SK-N-SH (cell line): ENCODE data around the gene PAQR3.

Experiments
- CTCF ChIP-seq: fragments of 200-600 bp; sonication (generic); IDR thresholded peaks from 2 replicates; pipeline ENCODE4 v1.6.1; 2017; ENCODE audit warnings: antibody characterized with exemption, mild to moderate bottlenecking, moderate library complexity
- FOXJ3 ChIP-seq: sonication (generic); formaldehyde crosslinking; IDR thresholded peaks from 2 replicates; pipeline ENCODE4 v1.5.1; 2020; ENCODE audit warnings: mild to moderate bottlenecking, missing genetic modification reagents
- FOXM1 ChIP-seq: IDR thresholded peaks from 2 replicates; pipeline ENCODE4 v1.4.0; 2012; ENCODE audit warnings: low read depth, mild to moderate bottlenecking
- MXI1 ChIP-seq: IDR thresholded peaks from 2 replicates; pipeline ENCODE4 v1.6.1; 2012; ENCODE audit warnings: mild to moderate bottlenecking, low read depth, low read length, improper control_type of control experiment
- POLR2AphosphoS5 ChIP-seq: IDR thresholded peaks from 2 replicates; pipeline ENCODE4 v1.6.1; 2012; ENCODE audit warnings: low read depth, low read length
- RAD21 ChIP-seq: IDR thresholded peaks from 2 replicates; pipeline ENCODE4 v1.6.1; 2012; ENCODE audit warnings: mild to moderate bottlenecking, low read length
- RFX5 ChIP-seq: IDR thresholded peaks from 2 replicates; pipeline ENCODE4 v1.6.1; 2012; ENCODE audit warnings: mild to moderate bottlenecking, improper control_type of control experiment, low read length
- TCF12 ChIP-seq: IDR thresholded peaks from 2 replicates; pipeline ENCODE4 v1.4.0; 2012
- TEAD4 ChIP-seq: IDR thresholded peaks from 2 replicates; pipeline ENCODE4 v1.4.0; 2012; ENCODE audit warnings: mild to moderate bottlenecking, borderline replicate concordance; ENCODE audit not compliant: insufficient read depth
- YY1 ChIP-seq: IDR thresholded peaks from 2 replicates; pipeline ENCODE4 v1.4.0; 2012; ENCODE audit warnings: low read depth, mild to moderate bottlenecking
- TF ChIP-seq, protein P1 (sequence below): IDR thresholded peaks from 2 replicates; pipeline ENCODE4 v1.4.0; 2012; ENCODE audit warnings: low read depth
- TF ChIP-seq, protein P2 (sequence below): IDR thresholded peaks from 2 replicates; pipeline ENCODE4 v1.6.1; 2012; ENCODE audit warnings: mild to moderate bottlenecking, low read depth, low read length, moderate library complexity

DNA sequence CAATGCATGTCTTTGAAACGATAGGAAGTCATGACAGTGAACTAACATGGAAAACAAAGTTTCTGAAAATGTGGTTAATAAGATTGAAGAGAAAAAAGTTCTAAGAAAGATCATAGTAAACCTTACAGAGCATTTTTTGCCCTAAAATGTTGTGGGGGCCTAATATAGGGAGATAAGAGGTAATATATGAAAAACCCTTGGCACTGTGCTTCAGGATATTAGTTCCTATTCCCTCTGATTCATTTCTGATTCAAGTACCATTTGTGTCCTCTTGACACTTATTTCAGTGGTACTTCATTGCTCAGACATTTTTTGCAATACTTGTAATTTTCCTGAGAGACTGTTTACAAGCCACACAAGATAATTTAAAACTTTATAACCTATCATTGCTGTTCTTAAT lies 35.1 kb downstream of the PAQR3 start:
- TF ChIP-seq CTCF (no peak), TCF12 (no peak), RFX5 (no peak), FOXM1 (no peak), MXI1 (no peak), TEAD4 (no peak), POLR2AphosphoS5 (no peak), RAD21 (no peak), FOXJ3 (CRISPR knock-in tag) (no peak), YY1 (no peak)
- TF ChIP-seq, protein P1, sequence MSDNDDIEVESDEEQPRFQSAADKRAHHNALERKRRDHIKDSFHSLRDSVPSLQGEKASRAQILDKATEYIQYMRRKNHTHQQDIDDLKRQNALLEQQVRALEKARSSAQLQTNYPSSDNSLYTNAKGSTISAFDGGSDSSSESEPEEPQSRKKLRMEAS, result no peak
- TF ChIP-seq, protein P2, sequence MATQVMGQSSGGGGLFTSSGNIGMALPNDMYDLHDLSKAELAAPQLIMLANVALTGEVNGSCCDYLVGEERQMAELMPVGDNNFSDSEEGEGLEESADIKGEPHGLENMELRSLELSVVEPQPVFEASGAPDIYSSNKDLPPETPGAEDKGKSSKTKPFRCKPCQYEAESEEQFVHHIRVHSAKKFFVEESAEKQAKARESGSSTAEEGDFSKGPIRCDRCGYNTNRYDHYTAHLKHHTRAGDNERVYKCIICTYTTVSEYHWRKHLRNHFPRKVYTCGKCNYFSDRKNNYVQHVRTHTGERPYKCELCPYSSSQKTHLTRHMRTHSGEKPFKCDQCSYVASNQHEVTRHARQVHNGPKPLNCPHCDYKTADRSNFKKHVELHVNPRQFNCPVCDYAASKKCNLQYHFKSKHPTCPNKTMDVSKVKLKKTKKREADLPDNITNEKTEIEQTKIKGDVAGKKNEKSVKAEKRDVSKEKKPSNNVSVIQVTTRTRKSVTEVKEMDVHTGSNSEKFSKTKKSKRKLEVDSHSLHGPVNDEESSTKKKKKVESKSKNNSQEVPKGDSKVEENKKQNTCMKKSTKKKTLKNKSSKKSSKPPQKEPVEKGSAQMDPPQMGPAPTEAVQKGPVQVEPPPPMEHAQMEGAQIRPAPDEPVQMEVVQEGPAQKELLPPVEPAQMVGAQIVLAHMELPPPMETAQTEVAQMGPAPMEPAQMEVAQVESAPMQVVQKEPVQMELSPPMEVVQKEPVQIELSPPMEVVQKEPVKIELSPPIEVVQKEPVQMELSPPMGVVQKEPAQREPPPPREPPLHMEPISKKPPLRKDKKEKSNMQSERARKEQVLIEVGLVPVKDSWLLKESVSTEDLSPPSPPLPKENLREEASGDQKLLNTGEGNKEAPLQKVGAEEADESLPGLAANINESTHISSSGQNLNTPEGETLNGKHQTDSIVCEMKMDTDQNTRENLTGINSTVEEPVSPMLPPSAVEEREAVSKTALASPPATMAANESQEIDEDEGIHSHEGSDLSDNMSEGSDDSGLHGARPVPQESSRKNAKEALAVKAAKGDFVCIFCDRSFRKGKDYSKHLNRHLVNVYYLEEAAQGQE, result no peak
